Adipocyte (in vitro differentiated cells): Measurements from ENCODE around the gene PRMT9.

Source experiments
- DNase-seq: peaks from one replicate; pipeline ENCODE4 v3.0.0-alpha.2; 2015; ENCODE audit warnings: low read depth
- H3K27me3 ChIP-seq: replicated peaks from 2 replicates; pipeline ENCODE4 v1.7.0; 2013; ENCODE audit warnings: mild to moderate bottlenecking, low read length, moderate library complexity; ENCODE audit not compliant: control insufficient read depth, insufficient read depth
- H3K36me3 ChIP-seq: 2 replicates; pipeline ENCODE4 v1.7.0; 2013; ENCODE audit warnings: low read length, mild to moderate bottlenecking, moderate library complexity; ENCODE audit not compliant: control insufficient read depth, insufficient read depth, severe bottlenecking
- H3K4me1 ChIP-seq: 2 replicates; pipeline ENCODE4 v1.7.0; 2013; ENCODE audit warnings: mild to moderate bottlenecking, low read length, moderate library complexity; ENCODE audit not compliant: control insufficient read depth, insufficient read depth
- H3K4me3 ChIP-seq: 2 replicates; pipeline ENCODE4 v1.7.0; 2013; ENCODE audit warnings: mild to moderate bottlenecking, low read length, moderate library complexity
- H3K9ac ChIP-seq: 2 replicates; pipeline ENCODE4 v1.7.0; 2013; ENCODE audit warnings: mild to moderate bottlenecking, low read length, moderate library complexity
- H3K9me3 ChIP-seq: 2 replicates; pipeline ENCODE4 v1.7.0; 2013; ENCODE audit warnings: mild to moderate bottlenecking, low read length, moderate library complexity; ENCODE audit not compliant: control insufficient read depth

Gene PRMT9

DNA sequence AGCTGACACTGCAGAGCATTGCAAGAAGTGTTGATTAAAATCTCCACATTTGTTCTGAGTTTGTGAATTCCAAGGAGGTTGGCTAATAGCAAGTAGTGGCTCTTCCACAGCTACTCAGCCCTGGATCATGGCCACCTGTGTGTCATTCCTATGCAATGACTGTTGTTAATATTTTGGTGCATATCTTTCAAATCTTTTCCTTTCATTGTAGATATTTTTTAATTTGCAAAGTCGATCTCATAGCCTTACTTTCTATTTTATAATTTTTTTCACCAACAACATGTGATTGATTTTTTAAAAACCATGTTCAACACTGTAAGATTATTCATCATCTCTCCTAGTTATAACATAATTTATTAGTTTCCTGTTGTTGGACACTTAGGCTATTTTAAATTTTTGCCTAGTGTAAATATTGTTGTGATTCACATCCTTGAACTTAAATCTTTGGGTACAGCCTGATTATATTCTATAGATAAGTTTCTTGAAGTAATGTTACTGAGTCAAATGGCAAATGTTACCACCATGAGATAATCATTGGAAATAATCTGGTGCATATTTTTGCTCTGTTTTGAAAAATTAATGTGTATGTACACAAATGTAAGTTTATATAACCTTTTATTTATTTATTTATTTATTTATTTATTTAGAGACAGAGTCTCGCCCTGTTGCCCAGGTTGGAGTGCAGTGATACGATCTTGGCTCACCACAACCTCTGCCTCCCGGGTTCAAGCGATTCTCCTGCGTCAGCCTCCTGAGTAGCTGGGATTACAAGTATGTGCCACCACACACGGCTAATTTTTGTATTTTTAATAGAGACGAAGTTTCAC, 30.8 kb upstream of the PRMT9 start:
- H3K27me3 ChIP-seq = no peaks in the 10 kb centered on the region
- DNase-seq = peak; percentile 88
- H3K9ac ChIP-seq = peak overlapping the region; percentile 51
- H3K9me3 ChIP-seq = no peaks in the 10 kb centered on the region
- H3K4me1 ChIP-seq = peaks cover 19% of the 10 kb centered on the region
- no peaks in the 10 kb centered on the region for H3K36me3 ChIP-seq
- H3K4me3 ChIP-seq = peak overlapping the region; percentile 64

GRCh38 chr4:147709999-147710398, 26.0 kb upstream of the PRMT9 start:
- H3K9ac ChIP-seq = no peak overlapping the region
- no peaks in the 10 kb centered on the region for H3K36me3 ChIP-seq
- no peaks in the 10 kb centered on the region for H3K27me3 ChIP-seq
- no peaks in the 10 kb centered on the region for H3K9me3 ChIP-seq
- DNase-seq = no peak
- no peak overlapping the region for H3K4me3 ChIP-seq
- H3K4me1 ChIP-seq = peaks cover 22% of the 10 kb centered on the region

GRCh38 chr4:147707892-147708672, 24.1 kb upstream of the PRMT9 start:
- peak; percentile 81 for DNase-seq
- H3K36me3 ChIP-seq = no peaks in the 10 kb centered on the region
- H3K4me1 ChIP-seq = peaks cover 5% of the 10 kb centered on the region
- H3K9ac ChIP-seq = peak overlapping the region; percentile 52
- peak overlapping the region; percentile 35 for H3K4me3 ChIP-seq
- H3K9me3 ChIP-seq = no peaks in the 10 kb centered on the region
- no peaks in the 10 kb centered on the region for H3K27me3 ChIP-seq

- no peaks in the 10 kb centered on the region for H3K36me3 ChIP-seq
- no peak for DNase-seq
- no peak overlapping the region for H3K9ac ChIP-seq
- H3K27me3 ChIP-seq = no peaks in the 10 kb centered on the region
- H3K4me1 ChIP-seq = peaks cover 4% of the 10 kb centered on the region
- H3K9me3 ChIP-seq = peaks cover 5% of the 10 kb centered on the region
- no peak overlapping the region for H3K4me3 ChIP-seq
Measured at GRCh38 chr4:147704846-147705245, 20.9 kb upstream of the PRMT9 start.

DNA sequence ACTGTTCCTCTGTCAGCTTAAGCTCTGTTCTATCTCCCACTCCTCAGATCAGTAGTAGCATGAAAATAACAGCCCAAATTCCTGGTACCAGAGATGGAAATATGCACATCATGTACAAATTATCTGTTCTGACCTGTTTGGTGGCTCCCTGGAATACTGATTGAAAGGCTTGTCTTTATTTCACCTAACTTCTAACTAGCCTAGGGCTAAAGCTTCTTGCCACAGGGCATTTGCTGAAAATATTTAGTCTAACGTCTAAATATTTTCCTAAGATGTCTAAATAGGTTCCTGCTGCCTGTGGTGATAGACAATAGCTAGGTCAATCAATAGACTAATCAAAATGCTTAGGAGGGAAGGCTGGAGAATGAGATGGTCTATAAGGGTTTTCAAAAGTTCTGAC, 12.9 kb upstream of the PRMT9 start:
- H3K27me3 ChIP-seq = no peaks in the 10 kb centered on the region

DNA sequence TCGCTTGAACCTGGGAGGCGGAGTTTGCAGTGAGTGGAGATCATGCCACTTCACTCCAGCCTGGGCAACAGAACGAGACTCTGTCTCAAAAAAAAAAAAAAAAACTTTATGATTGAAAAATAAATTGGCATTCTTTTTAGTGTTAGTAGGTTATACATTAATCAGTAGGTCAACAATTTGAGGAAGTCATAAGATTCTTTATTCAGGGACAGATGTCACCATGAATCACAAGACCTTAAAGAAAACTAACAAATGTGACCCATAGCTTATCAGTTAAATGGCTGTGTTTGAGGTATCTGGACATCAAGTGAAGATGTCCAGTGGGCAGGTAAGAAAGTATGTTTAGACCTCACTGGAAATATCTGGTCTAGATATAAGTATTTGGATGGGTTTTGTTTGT, 9.3 kb upstream of the PRMT9 start:
- H3K4me3 ChIP-seq = no peak overlapping the region
- H3K9me3 ChIP-seq = no peaks in the 10 kb centered on the region
- no peak for DNase-seq
- H3K27me3 ChIP-seq = no peaks in the 10 kb centered on the region
- no peak overlapping the region for H3K9ac ChIP-seq
- H3K4me1 ChIP-seq = no peaks in the 10 kb centered on the region
- H3K36me3 ChIP-seq = no peaks in the 10 kb centered on the region

More for the DNA sequence above, 12.9 kb upstream of the PRMT9 start:
- Histone ChIP-seq H3K9ac (no peak overlapping the region), H3K4me3 (no peak overlapping the region), H3K4me1 (no peaks in the 10 kb centered on the region), H3K9me3 (peaks cover 5% of the 10 kb centered on the region), H3K36me3 (no peaks in the 10 kb centered on the region)
- DNase-seq = no peak

- no peak for DNase-seq
- Histone ChIP-seq H3K4me3 (no peak overlapping the region), H3K9ac (no peak overlapping the region), H3K9me3 (no peaks in the 10 kb centered on the region), H3K36me3 (no peaks in the 10 kb centered on the region), H3K27me3 (no peaks in the 10 kb centered on the region), H3K4me1 (no peaks in the 10 kb centered on the region)
Measured at GRCh38 chr4:147691820-147692219, 7.9 kb upstream of the PRMT9 start.

DNA sequence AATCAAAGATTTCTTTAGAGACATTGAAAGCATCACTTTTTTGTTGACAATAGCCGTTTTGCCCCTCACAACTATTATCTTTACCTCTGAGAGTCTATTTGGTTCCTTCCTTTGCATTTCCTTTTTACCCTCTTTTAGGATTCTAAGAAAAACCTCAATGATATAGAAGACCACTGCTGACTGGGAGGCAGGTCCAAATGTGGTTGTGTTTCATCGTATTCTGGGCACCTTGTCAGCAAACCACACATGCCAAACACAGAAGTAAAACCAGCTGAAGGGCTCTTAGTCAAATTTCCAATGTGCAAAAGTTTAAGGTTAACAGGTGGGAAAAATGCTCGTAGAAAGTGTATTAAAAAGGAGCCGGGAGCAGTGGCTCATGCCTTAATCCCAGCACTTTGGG, 5.1 kb upstream of the PRMT9 start:
- Histone ChIP-seq H3K36me3 (no peaks in the 10 kb centered on the region), H3K9me3 (no peaks in the 10 kb centered on the region), H3K4me3 (no peak overlapping the region)

DNA sequence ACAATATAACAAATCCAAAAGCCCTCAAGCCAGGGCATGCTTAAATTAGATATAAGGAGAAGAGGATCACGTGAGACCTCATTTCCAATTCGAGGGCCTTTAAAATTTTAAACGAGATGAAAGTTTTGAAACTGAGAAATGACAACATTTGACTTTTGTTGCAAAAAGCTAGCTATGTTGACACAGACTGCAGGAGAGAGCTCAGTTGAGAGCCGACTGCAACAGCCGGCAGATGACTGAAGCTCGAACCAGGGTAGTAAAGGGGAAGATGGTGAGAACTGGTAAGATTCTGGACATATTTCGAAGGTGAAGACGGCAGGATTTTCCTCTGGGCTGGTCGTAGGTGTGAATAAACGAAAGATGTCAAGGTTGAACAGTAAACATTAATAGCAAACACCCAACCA, 773 bp downstream of the PRMT9 start:
- H3K36me3 ChIP-seq = peaks cover 11% of the 10 kb centered on the region
- H3K4me3 ChIP-seq = peak overlapping the region; percentile 92
- DNase-seq = peak; percentile 68
- peak overlapping the region; percentile 97 for H3K9ac ChIP-seq
- no peaks in the 10 kb centered on the region for H3K27me3 ChIP-seq
- no peaks in the 10 kb centered on the region for H3K9me3 ChIP-seq
- H3K4me1 ChIP-seq = peaks cover 10% of the 10 kb centered on the region

More for the DNA sequence above, 5.1 kb upstream of the PRMT9 start:
- Histone ChIP-seq H3K9ac (no peak overlapping the region), H3K4me1 (no peaks in the 10 kb centered on the region), H3K27me3 (no peaks in the 10 kb centered on the region)
- no peak for DNase-seq

- H3K36me3 ChIP-seq = peaks cover 11% of the 10 kb centered on the region
- peak overlapping the region; percentile 92 for H3K4me3 ChIP-seq
- no peaks in the 10 kb centered on the region for H3K27me3 ChIP-seq
- peak; percentile 43 for DNase-seq
- peaks cover 13% of the 10 kb centered on the region for H3K4me1 ChIP-seq
- H3K9me3 ChIP-seq = no peaks in the 10 kb centered on the region
- peak overlapping the region; percentile 97 for H3K9ac ChIP-seq
Measured at GRCh38 chr4:147682755-147683154, 1.2 kb downstream of the PRMT9 start.

- Histone ChIP-seq H3K9me3 (no peaks in the 10 kb centered on the region), H3K4me3 (no peak overlapping the region), H3K4me1 (peaks cover 13% of the 10 kb centered on the region), H3K9ac (no peak overlapping the region), H3K27me3 (no peaks in the 10 kb centered on the region), H3K36me3 (peaks cover 11% of the 10 kb centered on the region)
- no peak for DNase-seq
Measured at GRCh38 chr4:147678796-147679549, 5.0 kb downstream of the PRMT9 start.
